Measurements from ENCODE around the gene RHOB. TPM values are rescaled to one million over a fixed set of nuclear protein-coding genes. Genes with fewer than 3 reads are reported as not detected.

Gene RHOB
- total RNA-seq, 4 donors from 2014 or later, result 809 to 1,532 (median 1,203) TPM

DNA sequence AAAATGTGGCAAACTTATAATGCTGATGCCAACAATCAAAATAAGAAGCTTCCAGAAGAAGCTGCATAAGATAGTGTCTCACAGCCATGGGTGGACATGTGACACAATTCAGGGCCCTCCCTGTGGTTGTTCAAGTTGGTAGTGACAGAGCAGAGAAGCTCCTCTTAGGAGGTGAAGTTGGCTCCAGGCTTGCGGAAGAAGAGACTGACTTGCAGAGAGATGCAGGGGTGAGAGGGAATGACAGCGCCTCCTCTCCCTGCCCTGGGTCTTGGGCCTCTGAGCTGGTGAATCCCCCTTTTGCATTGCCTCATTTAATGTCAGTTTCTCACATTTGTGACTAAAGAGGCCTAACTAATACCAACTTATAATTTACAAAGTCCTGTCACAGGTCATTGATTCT is 23.0 kb upstream of the RHOB start:
- Histone ChIP-seq H3K9me3 (no peaks in the 10 kb centered on the region), H3K4me3 (no peak overlapping the region), H3K4me1 (peaks cover 46 to 71% (median 69%) of the 10 kb centered on the region in 4 donors), H3K27me3 (no peaks in the 10 kb centered on the region), H3K27ac (replicated peaks in 1 of 4) (peak overlapping the region; percentile 62 to 85 (median 73)), H3K36me3 (no peaks in the 10 kb centered on the region)
- intact Hi-C loops (cut with DNase I), result no loop called here
- DNase-seq (ENCODE audit: extremely low spot score), result no peak
- TF ChIP-seq POLR2AphosphoS5 (IDR thresholded peaks at IDR 0.05) (no peak), EP300 (IDR thresholded peaks at IDR 0.05) (no peak), POLR2A (IDR thresholded peaks at IDR 0.05; ENCODE audit: low read depth) (no peak)
- TF ChIP-seq, protein P1, sequence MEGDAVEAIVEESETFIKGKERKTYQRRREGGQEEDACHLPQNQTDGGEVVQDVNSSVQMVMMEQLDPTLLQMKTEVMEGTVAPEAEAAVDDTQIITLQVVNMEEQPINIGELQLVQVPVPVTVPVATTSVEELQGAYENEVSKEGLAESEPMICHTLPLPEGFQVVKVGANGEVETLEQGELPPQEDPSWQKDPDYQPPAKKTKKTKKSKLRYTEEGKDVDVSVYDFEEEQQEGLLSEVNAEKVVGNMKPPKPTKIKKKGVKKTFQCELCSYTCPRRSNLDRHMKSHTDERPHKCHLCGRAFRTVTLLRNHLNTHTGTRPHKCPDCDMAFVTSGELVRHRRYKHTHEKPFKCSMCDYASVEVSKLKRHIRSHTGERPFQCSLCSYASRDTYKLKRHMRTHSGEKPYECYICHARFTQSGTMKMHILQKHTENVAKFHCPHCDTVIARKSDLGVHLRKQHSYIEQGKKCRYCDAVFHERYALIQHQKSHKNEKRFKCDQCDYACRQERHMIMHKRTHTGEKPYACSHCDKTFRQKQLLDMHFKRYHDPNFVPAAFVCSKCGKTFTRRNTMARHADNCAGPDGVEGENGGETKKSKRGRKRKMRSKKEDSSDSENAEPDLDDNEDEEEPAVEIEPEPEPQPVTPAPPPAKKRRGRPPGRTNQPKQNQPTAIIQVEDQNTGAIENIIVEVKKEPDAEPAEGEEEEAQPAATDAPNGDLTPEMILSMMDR (IDR thresholded peaks at IDR 0.05), result no peak
- WGBS, result 77% methylated on average over 2 of the region's 2 CpGs

- DNase-seq (ENCODE audit: extremely low spot score), result no peak
- H3K9me3 ChIP-seq, result no peaks in the 10 kb centered on the region
- no peaks in the 10 kb centered on the region for H3K36me3 ChIP-seq
- H3K4me1 ChIP-seq, result peaks cover 52 to 71% (median 65%) of the 10 kb centered on the region in 4 donors
- TF ChIP-seq EP300 (IDR thresholded peaks at IDR 0.05), result no peak
- TF ChIP-seq POLR2A (IDR thresholded peaks at IDR 0.05; ENCODE audit: low read depth), result no peak
- TF ChIP-seq POLR2AphosphoS5 (IDR thresholded peaks at IDR 0.05), result peak; percentile 21 to 49
- TF ChIP-seq, protein P1 (IDR thresholded peaks at IDR 0.05), result no peak
- intact Hi-C loops (cut with DNase I), result no loop called here
- peak overlapping the region; percentile 62 to 85 (median 73) for H3K27ac ChIP-seq (replicated peaks in 1 of 4)
- no peak overlapping the region for H3K4me3 ChIP-seq
- WGBS, result 61% methylated on average over 11 of the region's 15 CpGs
- H3K27me3 ChIP-seq, result no peaks in the 10 kb centered on the region
These were observed 22.3 kb upstream of the RHOB start for GRCh38 chr2:20424300-20425290.

- TF ChIP-seq POLR2A (IDR thresholded peaks at IDR 0.05; ENCODE audit: low read depth) (no peak), EP300 (IDR thresholded peaks at IDR 0.05) (no peak), POLR2AphosphoS5 (IDR thresholded peaks at IDR 0.05) (peak in 1 of 2 donors; percentile 42)
- TF ChIP-seq, protein P1 (IDR thresholded peaks at IDR 0.05), result no peak
- intact Hi-C loops (cut with DNase I), result no loop called here
- DNase-seq (ENCODE audit: extremely low spot score), result no peak
- H3K4me3 ChIP-seq, result no peak overlapping the region
- H3K4me1 ChIP-seq, result peaks cover 58 to 71% (median 64%) of the 10 kb centered on the region in 4 donors
- no peaks in the 10 kb centered on the region for H3K9me3 ChIP-seq
- no peaks in the 10 kb centered on the region for H3K27me3 ChIP-seq
- H3K36me3 ChIP-seq, result no peaks in the 10 kb centered on the region
- H3K27ac ChIP-seq (replicated peaks in 1 of 4), result peak overlapping the region; percentile 62 to 85 (median 73)
- WGBS, result 66% methylated on average over 6 of the region's 6 CpGs
These were observed 21.4 kb upstream of the RHOB start for GRCh38 chr2:20425371-20425881.

GRCh38 chr2:20425884-20426283 is 21.0 kb upstream of the RHOB start:
- Histone ChIP-seq H3K9me3 (no peaks in the 10 kb centered on the region), H3K4me3 (no peak overlapping the region), H3K27me3 (no peaks in the 10 kb centered on the region), H3K36me3 (no peaks in the 10 kb centered on the region), H3K27ac (replicated peaks in 1 of 4) (peak overlapping the region; percentile 40 to 77 (median 66)), H3K4me1 (peaks cover 57 to 70% (median 62%) of the 10 kb centered on the region in 4 donors)
- no peak for DNase-seq (ENCODE audit: extremely low spot score)
- no peak for TF ChIP-seq EP300 (IDR thresholded peaks at IDR 0.05)
- no peak for TF ChIP-seq POLR2AphosphoS5 (IDR thresholded peaks at IDR 0.05)
- TF ChIP-seq, protein P1 (IDR thresholded peaks at IDR 0.05), result no peak
- no peak for TF ChIP-seq POLR2A (IDR thresholded peaks at IDR 0.05; ENCODE audit: low read depth)
- 91% methylated on average over 2 of the region's 2 CpGs for WGBS
- intact Hi-C loops (cut with DNase I), result no loop called here
